ENCODE measurements around the gene TMEM44. TPM values are rescaled to one million over a fixed set of nuclear protein-coding genes. Genes with fewer than 3 reads are reported as not detected.
"Not testable (repeated sequence)": the region's sequence is repeated elsewhere in the genome, so short reads cannot be mapped to it uniquely, and the experiment has no call there.

TMEM44 gene
- total RNA-seq, 4 donors from 2014 or later, result 7.7 to 51.2 (median 23.5) TPM

DNA sequence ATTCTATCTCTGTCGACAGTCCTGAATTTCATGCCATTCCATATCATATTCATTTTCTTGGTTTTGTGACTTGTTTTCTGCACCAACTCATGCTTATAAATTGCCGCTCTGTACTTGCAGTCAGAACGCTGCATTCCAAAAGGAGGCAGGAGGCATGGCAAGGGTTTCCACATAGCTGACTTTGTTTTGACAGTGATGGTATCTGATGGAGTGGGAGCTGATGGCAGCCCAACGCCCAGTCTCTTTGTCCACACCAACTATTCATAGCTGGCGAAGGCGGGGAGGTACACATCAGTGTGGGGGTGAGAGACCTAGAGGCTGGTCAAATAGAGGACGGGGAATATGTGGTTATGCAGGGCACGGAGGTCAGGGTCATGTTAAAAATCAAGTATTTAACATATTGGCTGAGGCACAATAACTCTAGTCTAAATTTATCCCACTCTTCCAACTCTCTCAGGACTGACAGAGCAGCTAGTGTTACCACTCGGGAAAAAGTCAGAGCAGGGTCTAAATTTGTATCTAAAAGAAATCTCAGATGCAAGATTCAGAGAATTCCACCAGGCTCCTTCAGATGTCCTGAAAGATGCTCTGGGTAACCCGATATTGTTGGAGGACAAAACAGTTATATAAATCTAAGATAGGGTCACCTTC is 78.6 kb downstream of the TMEM44 start:
- no peak overlapping the region for H3K27ac ChIP-seq
- no peaks in the 10 kb centered on the region for H3K27me3 ChIP-seq
- no peaks in the 10 kb centered on the region for H3K36me3 ChIP-seq
- no peak overlapping the region for H3K4me3 ChIP-seq
- no peak for DNase-seq
- H3K4me1 ChIP-seq, result no peaks in the 10 kb centered on the region
- no peaks in the 10 kb centered on the region for H3K9me3 ChIP-seq
- TF ChIP-seq POLR2A (IDR thresholded peaks at IDR 0.05), result no peak
- TF ChIP-seq, protein P1, sequence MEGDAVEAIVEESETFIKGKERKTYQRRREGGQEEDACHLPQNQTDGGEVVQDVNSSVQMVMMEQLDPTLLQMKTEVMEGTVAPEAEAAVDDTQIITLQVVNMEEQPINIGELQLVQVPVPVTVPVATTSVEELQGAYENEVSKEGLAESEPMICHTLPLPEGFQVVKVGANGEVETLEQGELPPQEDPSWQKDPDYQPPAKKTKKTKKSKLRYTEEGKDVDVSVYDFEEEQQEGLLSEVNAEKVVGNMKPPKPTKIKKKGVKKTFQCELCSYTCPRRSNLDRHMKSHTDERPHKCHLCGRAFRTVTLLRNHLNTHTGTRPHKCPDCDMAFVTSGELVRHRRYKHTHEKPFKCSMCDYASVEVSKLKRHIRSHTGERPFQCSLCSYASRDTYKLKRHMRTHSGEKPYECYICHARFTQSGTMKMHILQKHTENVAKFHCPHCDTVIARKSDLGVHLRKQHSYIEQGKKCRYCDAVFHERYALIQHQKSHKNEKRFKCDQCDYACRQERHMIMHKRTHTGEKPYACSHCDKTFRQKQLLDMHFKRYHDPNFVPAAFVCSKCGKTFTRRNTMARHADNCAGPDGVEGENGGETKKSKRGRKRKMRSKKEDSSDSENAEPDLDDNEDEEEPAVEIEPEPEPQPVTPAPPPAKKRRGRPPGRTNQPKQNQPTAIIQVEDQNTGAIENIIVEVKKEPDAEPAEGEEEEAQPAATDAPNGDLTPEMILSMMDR (IDR thresholded peaks at IDR 0.05), result no peak

DNA sequence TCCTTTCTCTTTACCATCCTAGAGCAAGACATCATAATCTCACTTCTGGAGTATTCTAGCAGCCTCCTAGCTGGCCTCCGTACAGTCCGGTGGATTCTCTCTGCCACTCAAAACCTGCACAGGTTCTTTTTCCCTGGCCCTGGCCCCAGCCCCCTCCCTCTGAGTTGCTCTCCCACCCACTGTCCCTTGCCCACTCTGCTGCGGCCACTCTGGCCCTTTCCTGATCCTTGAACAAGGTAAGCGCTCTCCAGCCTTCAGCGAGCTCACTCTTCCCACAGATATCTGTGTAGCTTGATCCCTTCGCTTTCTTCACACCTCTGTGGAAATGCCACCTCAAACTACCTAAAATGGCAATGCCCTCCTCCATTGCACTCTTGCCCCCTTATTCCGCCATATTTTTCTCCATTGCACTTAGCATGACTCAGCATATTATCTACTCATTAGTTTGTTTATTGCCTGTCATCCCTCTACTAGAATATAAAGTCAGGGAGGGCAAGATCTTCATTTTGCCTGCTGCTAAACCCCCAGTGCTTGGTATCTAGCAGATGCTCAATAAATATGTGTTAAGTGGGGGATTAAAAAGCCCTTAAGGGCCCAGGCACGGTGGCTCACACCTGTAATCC is 80.8 kb downstream of the TMEM44 start:
- no peak for TF ChIP-seq POLR2A (IDR thresholded peaks at IDR 0.05)
- TF ChIP-seq, protein P1 (IDR thresholded peaks at IDR 0.05), result no peak
- Histone ChIP-seq H3K36me3 (no peaks in the 10 kb centered on the region), H3K4me1 (no peaks in the 10 kb centered on the region), H3K4me3 (no peak overlapping the region), H3K27me3 (no peaks in the 10 kb centered on the region), H3K9me3 (no peaks in the 10 kb centered on the region), H3K27ac (no peak overlapping the region)
- DNase-seq, result no peak

DNA sequence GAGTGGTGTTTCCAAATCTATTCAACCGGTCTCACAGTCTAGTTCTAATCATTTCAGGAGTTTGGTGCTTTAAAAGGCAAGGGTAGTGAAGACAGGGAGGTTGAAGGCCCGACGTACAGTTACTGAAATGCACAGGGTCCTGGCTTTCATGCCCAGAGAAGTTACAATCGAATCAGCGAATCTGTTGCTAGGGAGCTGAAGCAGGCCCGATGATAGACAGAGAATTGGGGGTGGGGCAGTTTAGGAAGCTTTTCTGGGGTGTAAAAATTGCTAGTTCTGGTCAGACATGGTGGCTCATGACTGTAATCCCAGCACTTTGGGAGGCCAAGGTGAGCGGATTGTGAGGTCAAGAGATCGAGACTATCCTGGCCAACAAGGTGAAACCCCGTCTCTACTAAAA is 83.4 kb downstream of the TMEM44 start:
- no peaks in the 10 kb centered on the region for H3K36me3 ChIP-seq
- H3K27me3 ChIP-seq, result no peaks in the 10 kb centered on the region
- no peak overlapping the region for H3K27ac ChIP-seq
- no peak for DNase-seq
- no peaks in the 10 kb centered on the region for H3K4me1 ChIP-seq
- H3K9me3 ChIP-seq, result no peaks in the 10 kb centered on the region
- no peak for TF ChIP-seq POLR2A (IDR thresholded peaks at IDR 0.05)
- TF ChIP-seq, protein P1 (IDR thresholded peaks at IDR 0.05), result no peak
- H3K4me3 ChIP-seq, result no peak overlapping the region

DNA sequence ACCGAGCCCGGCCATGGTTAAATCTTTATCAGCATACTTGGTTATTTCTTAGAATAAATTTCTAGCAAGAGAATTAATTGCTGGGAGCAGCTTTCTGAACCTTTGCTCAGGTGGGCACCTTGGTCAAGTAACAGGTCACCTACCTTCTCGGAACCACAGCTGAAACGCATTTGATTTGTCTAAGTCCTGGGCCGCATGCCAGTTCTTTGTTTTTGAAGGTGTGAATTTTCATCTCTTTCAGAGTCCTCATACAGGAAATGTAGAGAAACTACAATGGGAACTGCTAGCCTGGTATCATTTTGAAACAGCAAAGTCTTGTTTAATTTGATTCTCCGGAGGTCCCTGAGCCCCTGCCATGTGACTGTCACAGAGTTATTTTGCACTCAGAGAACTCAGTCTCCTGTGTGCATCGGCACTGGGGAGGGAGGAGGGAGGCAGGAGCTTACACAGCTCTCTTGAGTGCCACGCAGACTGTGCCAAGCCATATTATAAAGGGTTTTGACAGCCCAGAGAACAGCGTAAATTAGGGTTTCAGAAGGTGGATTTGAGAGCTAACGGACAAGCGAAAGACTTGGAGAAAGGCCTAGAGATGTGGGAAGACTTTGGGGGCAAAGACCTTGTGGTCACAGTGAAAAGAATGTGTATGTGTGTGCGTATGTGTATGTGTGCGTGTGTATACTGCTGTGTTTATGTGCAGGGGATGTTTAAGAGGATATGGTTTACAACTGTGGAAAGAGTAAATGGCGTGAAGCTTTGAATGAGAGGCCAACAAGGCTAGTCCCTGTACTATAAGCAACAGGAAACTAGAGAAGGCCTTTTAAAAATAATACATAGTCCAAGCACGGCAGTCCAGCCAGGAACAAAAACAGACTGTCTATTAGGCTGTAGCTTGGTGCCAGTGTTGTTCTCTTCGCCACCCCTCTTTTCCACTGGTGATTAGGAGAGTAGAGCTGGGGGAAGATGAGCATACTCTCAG is 84.6 kb downstream of the TMEM44 start:
- Histone ChIP-seq H3K27me3 (no peaks in the 10 kb centered on the region), H3K27ac (no peak overlapping the region), H3K4me3 (no peak overlapping the region), H3K36me3 (no peaks in the 10 kb centered on the region), H3K9me3 (no peaks in the 10 kb centered on the region), H3K4me1 (no peaks in the 10 kb centered on the region)
- TF ChIP-seq POLR2A (IDR thresholded peaks at IDR 0.05), result no peak
- TF ChIP-seq, protein P1 (IDR thresholded peaks at IDR 0.05), result no peak
- DNase-seq, result no peak

DNA sequence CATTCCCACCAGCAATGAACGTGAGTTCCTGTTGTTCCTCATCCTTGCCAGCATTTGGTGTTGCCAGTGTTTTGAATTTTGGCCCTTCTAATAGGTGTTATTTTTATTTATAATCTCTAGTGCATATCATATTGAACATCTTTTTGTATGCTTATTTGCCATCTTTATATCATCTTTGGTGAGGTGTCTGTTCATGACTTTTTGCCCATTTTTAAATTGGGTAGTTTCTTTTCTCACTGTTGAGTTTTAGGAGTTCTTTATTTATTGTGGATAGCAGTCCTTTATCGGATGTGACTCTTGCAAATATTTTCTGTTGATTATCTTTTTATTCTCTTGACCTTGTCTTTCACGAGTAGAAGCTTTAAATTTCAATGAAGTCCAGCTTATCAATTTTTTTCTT is 86.2 kb downstream of the TMEM44 start:
- Histone ChIP-seq H3K27ac (no peak overlapping the region), H3K4me1 (no peaks in the 10 kb centered on the region), H3K9me3 (no peaks in the 10 kb centered on the region), H3K4me3 (no peak overlapping the region), H3K36me3 (no peaks in the 10 kb centered on the region), H3K27me3 (no peaks in the 10 kb centered on the region)
- TF ChIP-seq, protein P1 (IDR thresholded peaks at IDR 0.05), result no peak
- TF ChIP-seq POLR2A (IDR thresholded peaks at IDR 0.05), result no peak
- no peak for DNase-seq

DNA sequence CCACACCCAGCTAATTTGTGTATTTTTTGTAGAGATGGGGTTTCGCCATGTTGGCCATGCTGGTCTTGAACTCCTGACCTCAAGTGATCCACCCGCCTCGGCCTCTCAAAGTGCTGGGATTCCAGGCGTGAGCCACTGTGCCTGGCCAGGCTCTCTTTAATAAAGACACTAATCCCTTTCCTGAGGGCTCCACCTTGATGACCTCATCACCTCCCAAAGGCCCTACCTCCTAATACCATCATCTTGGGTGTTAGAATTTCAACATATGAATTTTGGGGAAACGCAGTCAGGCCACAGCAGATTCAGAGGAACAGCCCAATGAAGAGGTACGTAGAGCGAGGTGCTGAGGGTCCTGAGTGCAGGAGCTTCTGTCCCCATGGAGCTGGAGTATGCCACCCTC is 87.7 kb downstream of the TMEM44 start:
- H3K36me3 ChIP-seq, H3K4me1 ChIP-seq, H3K27me3 ChIP-seq, H3K27ac ChIP-seq, DNase-seq, H3K9me3 ChIP-seq, H3K4me3 ChIP-seq: not testable (repeated sequence)
